T-helper 9 cell (primary cell): ENCODE data around the gene LRRK2.
"Not testable (repeated sequence)": the region's sequence is repeated elsewhere in the genome, so short reads cannot be mapped to it uniquely, and the experiment has no call there.

Experiments used
- DNase-seq: peaks from one replicate; pipeline ENCODE4 v3.0.0-alpha.2; 2020

Gene LRRK2

DNA sequence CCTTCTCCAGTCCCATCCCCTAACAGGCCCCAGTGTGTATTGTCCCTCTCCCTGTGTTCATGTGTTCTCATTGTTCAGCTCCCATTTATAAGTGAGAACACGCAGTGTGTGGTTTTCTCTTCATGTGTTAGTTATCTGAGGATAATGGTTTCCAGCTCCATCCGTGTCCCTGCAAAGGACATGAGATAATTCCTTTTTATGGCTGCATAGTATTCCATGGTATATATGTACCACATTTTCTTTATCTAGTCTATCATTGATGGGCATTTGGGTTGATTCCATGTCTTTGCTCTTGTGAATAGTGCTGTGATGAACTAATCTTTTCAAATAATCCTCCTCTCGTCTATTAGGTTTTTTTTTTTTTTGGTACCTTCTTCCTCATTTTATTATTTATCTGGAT, 25.9 kb downstream of the LRRK2 start:
- not testable (repeated sequence) for DNase-seq

DNA sequence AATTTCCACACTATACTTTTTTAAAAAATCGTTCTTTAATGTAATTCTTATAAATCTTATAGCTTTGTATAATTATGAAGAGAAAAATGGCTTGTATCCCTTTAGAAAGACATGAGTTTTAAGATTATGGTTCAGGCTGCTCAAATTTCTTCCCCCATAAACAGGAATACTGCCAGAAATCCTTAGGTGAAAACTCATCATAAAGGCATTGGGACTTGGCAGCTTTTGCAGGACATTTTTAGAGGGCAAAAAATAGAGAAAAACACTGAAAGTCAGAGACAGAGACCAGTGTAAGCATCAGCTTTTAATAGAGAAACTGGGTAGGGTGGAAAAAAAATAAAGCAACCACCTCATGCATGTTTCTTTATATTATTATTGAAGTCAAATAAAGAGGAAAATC, 29.1 kb downstream of the LRRK2 start:
- DNase-seq, result no peak

DNA sequence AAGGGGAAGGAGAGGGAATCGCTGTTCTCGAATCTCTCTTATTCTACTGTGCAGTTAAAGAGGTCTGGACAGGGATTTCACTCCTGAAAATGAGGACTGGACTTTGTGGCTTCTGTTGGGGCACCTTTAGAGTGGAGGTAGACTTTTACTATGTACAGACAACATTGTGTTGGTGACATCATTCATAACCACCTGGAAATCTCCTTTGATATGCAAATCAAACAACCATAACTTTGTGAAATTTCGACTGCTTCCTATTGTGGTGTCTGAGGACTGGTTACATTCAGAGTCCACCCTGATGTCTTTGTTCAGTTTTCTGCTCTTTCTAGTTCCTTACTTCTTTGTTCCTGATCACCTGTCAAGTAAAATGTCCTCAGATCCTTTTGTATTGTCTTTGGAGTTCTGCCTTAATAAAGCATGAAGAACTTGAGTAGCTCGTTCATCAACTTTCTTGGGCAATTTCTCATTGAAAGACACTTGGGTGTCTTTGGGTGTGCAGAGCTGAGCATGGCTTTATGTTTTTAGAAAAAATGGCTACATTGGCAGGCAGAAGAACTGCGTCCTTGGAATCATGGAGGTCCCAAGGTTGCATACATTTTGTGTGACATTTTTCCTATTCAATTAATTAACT, 29.8 kb downstream of the LRRK2 start:
- DNase-seq, result no peak

DNA sequence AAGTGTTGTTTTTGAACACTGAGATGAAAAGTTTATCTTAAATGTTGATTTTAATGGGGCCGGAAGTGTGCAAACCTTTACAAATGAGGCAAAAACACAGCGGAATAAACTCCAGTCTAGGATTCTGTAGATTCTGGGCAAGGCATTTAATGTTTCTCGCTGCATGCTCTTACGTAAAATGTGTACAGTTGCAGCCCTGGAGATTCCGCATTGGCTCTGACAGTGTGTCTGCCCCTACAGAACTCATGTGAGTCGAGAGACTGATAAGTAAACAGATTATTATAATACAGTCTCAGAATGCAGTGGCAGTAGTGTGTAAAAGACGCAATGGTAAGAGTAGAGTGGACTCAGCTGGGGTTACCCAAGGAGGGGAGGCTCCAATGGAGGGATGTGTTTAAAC, 33.6 kb downstream of the LRRK2 start:
- DNase-seq, result no peak

DNA sequence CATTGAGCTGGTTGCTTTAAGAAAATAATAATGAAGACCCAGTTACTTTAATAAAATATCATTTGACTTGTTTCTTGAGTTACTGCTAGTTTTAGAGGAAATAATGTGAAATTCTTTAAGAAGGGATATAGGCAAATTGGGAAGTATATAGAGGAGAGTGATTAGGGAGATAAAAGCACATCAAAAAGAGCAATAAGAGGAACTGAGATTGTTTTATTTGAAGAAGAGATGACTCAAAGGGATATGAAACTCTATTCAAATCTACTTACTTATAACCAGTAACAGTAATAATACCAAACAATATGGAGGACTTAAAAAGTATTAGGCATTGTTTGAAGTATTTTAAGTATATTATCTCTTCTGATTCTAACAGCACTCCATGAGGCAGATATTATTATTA, 37.1 kb downstream of the LRRK2 start:
- no peak for DNase-seq

DNA sequence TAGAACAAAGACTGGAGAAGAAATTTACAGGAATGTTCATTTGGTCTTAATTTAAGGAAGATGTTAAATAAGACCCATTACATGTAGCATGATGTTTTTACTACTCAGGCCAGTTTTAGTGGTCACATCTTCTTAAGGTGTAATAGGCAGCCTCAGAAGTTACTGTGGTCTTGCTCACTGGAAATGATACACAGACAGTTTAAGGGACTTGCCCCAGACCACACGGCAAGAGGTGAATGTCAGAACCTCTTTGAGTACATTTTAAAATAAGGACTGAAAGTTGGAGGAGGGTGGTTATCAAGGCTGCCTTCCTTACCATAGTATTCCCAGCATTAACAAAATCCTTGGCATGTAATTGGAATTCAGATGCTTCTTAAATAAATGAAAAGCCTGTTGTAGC, 37.9 kb downstream of the LRRK2 start:
- DNase-seq, result no peak

DNA sequence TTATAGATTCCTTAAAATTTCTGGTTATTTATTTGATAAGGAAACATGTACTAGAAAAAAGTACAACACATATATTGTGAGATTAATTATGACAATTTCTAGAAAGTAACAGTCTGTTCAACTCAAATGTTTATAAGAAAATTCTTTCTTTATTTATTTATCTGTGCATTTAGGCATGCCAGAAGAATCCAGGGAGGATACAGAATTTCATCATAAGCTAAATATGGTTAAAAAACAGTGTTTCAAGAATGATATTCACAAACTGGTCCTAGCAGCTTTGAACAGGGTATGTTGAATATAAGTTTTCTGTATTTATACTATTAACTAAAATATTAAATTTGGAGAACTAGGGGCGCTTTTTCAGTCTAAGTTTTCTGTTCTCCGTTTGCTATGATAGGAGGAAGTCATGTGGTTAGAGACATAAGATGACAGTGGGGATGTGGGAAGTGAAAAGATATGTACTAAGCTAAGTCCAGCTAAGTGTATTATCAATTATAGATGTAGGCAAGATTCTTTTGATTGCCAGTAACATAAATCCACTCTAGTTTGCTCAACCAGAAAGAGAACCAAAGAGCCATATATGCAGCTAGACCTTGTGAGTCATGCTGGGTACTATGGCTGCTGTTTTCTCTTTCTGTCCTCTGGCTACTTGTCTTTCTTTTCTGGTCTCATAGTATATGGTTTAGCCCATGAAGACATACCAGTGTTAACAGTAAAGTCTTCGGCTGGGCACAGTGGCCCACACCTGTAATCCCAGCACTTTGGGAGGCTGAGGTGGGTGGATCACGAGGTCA, 39.0 kb downstream of the LRRK2 start:
- no peak for DNase-seq

DNA sequence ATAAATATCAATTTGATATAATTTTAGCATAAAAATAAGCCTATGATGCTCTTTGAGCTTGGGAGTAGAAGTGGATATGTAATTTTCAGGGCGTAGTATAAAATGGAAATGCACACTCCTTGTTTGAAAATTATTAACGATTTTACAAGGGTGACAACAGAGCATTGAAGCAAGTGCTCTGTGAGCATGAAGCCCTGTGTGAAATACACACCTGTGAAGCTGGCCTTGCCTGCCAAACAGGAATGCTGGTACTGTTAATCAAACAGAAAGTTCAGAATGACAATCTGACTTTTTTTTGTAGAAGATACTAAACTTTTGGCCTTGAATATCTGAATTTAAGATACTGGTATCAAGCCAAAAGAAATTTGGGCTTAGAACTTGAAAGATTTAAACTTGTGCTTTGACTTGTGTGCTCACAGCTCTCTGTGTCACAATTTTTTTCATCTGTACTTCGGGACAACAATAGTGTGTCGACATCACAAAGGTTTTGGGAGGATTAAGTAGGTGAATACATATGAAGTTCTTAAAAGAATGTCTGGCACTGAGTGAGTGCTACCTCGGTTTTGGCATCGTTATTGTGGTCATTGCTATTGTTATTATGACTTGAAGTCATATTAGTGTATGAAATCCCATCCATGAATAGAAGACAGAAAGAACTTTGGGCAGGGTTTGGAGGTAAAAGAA, 47.3 kb downstream of the LRRK2 start:
- no peak for DNase-seq

DNA sequence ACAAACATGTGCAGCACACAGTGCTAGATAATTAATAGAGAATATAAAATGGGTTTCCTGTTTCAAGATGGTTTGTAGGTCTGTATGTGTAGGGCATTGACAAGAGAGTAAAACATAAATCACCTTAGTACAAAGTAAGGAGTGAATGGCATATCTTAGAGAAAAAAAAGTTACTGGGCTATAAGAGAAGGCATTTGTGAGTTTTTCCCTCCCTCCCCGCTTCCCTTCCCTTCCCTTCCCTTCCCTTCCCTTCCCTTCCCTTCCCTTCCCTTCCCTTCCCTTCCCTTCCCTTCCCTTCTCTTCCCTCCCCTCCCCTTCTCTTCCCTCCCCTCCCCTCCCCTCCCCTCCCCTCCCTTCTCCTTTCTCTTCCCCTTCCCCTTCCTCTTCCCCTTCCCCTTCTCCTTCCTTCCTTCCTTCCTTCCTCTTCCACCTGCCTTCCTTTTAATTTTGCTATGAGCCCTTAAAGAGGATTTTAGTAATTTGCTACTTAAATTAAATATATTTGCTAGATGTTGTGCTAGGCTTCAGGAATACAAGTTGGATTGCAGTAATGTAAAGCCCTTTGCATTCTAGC, 57.1 kb downstream of the LRRK2 start:
- no peak for DNase-seq

DNA sequence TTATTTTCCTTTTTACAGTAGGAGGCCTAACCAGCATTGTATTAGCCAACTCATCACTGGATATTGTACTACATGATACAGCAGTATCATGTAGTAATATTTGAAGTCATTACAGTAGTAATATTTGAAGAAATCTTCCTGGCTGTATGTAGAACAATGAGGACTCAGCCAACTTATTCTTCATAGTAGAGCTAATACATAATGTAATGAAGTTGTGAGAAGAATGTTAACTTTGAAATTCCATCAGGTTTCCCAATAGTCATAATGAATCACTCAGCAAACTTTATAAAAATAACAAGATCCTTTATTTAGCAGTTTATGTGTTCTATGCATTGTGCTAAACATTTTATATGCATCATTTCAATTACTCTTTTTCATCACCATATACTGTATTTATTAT, 61.8 kb downstream of the LRRK2 start:
- no peak for DNase-seq

DNA sequence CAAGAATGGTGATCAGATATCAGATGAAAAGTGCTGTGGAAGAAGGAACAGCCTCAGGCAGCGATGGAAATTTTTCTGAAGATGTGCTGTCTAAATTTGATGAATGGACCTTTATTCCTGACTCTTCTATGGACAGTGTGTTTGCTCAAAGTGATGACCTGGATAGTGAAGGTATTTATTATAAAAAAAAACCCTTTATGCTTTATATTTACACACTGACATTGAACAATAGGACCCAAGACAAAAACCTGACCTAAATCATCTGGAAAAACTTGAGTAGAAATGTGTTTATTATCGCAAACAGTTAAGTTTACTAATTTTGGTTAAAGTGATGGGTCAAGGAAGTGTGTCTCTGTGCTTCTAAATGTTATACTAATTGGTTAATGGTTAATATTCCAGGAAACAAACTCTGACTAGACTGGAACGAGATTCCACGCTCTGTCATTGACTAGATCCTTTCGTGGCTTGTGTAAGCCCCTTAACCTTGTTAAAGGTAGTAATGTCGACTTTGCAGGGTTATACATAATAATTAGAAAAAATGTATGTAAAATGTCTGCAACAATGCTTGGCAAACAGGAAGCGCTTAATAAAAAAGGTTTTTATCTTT, 62.7 kb downstream of the LRRK2 start:
- no peak for DNase-seq

DNA sequence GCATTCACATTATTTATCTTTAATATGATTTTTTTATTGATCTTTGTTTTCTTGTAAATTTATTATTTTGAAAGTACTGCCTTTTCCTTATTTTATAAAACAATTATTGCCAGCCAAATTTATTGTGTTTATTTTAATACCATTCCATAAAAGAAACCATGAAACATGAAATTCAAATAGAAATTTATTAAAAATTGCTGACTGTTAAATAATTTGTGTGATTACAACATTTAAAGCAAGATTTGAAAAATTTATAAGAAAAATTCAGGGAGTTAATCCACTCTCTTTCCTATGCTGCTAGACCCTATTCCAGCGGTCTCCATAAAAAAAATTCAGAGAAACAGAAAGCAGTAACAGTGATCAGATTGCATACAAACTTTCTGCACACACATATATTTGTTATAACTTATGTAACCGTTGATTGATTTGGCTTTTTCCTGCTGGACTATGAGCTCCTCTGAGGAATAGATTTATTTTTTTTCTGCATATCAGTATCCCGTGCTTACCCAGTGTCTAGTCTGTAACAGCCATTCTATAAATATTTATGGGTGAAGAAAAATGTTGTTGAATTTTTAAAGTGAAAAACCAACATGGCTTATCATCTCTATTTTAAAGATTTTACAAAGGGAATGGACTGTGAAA, 68.1 kb downstream of the LRRK2 start:
- DNase-seq, result no peak

DNA sequence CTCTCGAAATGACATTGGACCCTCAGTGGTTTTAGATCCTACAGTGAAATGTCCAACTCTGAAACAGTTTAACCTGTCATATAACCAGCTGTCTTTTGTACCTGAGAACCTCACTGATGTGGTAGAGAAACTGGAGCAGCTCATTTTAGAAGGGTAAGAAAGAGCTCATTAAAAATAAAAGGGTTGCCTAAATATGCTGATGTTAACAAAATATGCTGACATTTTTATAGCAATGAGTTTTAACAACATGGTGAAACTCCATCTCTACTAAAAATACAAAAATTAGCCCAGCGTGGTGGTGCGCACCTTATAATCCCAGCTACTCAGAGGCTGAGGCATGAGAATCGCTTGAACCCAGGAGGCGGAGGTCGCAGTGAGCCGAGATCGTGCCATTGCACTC, 73.5 kb downstream of the LRRK2 start:
- DNase-seq, result no peak

DNA sequence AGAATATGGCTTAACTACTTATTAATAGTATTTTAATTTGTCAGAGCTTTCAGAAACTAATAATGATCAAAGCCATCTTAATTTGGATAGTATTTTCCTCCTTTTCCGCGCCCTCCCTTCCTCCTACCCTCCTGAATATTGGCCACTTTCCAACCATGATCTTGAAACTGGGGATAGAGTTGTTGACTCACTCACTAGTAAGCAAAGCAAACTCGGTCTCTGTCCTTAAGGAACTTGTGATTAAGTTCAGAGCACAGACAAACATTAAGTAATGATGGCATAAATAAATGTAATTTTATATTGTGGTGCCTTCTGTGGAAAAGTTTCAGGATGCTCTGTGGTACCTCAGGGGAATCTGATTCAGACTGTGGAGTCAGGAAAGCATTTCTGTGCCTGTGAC, 75.7 kb downstream of the LRRK2 start:
- no peak for DNase-seq

DNA sequence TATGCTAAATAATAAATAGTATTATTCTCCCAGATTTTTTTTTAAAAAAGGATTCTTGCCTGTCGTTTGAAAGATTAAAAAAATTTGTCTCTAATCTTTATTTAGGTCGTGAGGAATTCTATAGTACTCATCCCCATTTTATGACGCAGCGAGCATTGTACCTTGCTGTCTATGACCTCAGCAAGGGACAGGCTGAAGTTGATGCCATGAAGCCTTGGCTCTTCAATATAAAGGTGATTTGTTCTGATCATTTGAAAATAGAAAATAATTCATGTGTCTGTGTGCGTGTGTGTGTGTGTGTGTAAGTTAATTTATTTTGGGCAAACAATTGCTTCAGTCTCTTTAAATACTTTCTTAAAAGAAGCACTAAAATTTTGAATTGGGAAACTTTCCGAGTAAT, 84.2 kb downstream of the LRRK2 start:
- no peak for DNase-seq

DNA sequence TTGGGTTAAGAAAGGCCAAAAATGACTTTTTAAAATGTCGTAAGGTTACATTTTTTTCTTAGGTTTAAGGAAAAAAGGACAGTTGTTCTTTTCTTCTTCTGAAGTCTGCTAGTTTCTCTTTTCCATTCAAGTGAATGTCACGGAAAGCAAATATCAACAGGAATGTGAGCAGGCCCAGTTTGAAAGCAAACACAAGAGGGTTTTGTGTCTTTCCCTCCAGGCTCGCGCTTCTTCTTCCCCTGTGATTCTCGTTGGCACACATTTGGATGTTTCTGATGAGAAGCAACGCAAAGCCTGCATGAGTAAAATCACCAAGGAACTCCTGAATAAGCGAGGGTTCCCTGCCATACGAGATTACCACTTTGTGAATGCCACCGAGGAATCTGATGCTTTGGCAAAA, 85.4 kb downstream of the LRRK2 start:
- DNase-seq, result no peak

DNA sequence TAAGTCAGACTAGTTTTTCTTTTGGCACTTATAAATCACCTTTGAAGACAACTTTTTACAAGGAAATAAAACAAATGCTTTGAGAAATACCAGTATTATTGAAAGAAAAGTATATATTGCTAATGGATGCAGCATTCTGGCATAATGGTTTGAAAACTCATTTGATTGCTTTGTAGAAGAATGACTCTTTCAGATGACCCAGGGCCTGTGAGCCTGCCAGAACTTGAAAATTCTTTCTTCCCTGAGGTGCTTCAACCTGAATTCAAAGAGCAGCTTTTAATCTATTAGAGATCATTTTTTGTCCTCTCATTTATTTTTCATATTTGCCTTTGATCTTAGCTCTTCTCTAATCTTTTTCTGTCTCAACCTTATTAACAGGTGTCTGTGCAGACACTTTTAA, 87.4 kb downstream of the LRRK2 start:
- DNase-seq, result no peak

DNA sequence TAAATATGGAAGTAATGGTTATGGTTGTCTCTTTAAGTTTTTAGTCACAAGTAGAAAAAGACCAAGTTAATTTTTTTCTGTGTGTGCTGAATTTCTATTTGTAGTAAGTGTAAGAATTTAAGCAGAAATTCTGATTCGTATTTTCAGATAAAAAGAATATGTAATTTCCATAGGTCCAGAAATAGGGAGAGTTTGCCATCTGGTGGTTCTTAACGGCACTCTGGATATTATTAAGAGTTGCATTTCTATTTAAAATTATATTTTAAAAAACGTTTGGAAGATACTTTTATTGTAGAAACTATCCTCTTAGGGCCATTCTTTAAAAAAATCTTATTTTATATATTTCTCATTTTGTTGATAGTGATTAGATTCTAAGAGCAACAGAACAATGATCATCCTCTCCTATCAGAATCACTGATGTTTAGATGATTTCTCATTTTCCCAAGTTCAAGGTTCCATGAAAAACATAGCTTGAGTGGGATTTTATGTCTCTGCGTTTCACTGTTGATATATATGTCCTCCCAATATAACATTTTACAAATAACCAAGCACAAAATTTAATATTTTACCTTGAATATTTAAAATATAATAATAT, 88.3 kb downstream of the LRRK2 start:
- no peak for DNase-seq

DNA sequence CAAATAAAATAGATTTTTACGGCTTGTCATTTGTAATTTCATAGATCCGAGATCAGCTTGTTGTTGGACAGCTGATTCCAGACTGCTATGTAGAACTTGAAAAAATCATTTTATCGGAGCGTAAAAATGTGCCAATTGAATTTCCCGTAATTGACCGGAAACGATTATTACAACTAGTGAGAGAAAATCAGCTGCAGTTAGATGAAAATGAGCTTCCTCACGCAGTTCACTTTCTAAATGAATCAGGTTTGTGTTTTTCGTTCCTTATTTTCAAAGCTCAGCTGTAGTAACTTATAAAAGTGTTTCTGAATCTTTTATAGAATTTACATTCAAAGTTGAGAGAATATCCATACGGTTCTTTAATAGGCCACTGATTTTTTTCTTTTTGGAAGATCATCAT, 89.1 kb downstream of the LRRK2 start:
- DNase-seq, result no peak

DNA sequence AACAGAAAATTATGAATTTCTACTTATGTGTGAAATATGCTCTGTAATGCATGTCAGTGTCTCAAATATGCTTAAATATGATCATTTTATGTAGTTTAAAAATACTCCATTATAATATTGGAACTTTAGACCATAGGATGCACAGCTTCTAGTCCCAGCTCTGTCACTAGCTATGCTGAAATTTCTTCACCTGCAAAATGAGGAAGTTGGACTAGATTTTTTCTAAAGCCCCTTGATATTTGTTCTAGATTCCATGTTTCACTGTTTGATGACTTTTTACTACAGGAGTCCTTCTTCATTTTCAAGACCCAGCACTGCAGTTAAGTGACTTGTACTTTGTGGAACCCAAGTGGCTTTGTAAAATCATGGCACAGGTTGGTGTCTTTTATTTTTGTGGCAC, 90.1 kb downstream of the LRRK2 start:
- DNase-seq, result no peak

DNA sequence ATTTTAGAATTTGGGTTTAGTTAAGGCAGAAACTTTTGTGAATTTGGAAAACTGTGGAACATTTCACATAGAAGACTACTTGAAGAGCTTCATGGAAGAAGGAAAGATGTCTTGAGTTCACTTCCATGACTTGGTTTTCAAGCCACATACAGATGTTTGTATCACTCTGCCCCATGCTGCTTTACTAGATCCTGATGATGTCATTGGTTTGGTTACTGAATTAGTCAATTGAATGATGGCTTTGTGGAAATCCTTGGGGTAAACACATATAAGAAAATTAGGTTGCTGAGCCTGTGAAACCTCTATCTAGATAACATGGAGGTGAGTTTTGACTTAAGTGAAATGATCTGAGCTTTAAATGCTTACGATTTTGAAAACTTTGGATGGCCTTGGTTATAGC, 90.6 kb downstream of the LRRK2 start:
- DNase-seq, result no peak

DNA sequence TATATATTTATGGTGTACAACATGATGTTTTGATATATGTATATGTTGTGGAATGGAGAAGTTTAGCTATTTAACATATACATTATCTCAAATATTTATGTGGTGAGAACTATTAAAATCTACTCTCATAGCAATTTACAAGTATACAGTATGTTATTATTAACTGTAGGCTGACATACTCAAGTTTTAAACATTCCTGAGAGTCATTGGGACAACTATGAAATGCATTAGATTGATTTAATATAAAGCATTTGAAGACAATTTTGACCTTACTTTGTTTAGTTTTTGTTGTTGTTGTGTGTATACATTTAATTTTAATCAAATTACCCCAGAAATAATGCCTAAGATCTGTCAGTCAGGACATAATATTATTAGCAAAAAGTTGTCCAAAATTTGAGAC, 99.5 kb downstream of the LRRK2 start:
- DNase-seq, result no peak
